GM19023 (cell line): ENCODE results near the gene ELP4.
"Not testable (repeated sequence)": the region's sequence is repeated elsewhere in the genome, so short reads cannot be mapped to it uniquely, and the experiment has no call there.

Source experiments
- ATAC-seq: cut with Tn5 transposase; IDR thresholded peaks from one replicate; pipeline ENCODE4 v1.9.1; 2021; ENCODE audit warnings: mild to moderate bottlenecking, moderate library complexity; ENCODE audit not compliant: unreplicated experiment

ELP4 gene, protein sequence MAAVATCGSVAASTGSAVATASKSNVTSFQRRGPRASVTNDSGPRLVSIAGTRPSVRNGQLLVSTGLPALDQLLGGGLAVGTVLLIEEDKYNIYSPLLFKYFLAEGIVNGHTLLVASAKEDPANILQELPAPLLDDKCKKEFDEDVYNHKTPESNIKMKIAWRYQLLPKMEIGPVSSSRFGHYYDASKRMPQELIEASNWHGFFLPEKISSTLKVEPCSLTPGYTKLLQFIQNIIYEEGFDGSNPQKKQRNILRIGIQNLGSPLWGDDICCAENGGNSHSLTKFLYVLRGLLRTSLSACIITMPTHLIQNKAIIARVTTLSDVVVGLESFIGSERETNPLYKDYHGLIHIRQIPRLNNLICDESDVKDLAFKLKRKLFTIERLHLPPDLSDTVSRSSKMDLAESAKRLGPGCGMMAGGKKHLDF

DNA sequence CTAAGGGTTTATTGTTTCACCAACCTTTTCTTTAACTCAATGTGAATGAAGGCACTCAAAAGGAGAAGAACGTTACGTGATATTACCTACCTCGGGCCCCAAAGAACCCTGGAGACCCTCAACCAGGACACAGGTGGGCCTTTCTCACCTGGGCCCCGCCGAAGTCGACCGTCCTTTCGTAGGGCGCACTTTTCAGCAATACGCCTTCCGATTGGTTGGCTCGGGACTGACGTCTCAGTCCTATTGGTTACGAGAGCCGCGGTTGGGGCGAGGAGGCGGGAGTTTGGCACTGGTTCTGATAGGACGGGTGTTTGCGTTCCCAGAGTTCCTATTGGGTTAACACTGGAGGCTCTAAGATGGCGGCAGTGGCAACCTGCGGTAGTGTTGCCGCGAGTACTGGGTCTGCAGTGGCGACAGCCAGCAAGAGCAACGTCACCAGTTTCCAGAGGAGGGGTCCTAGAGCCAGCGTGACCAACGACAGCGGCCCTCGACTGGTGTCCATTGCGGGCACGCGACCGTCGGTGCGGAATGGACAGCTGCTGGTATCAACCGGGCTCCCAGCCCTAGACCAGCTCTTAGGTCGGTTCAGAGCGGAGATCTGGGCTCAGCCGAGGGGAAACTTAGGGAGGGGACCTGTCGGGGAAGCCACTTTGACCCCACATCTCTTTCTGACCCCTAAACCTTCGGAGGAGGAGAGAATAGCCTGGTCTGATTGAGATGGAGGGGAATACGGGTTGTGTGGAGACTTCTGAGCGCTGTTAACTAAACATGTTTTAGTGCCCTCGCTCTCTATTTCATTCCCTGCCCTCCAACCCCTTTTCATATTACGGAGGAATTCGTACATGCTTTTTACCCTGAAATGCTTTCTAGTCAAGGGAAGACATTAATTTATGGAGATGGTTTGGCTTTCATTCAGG, at the start of gene ELP4, which contains the start of gene IMMP1L:
Gene ELP4 (plus strand): TSS at position 339 of the 917 bp plus-strand sequence. CDS start 18 bp downstream, at position 357.
Gene IMMP1L (minus strand): TSS at position 194 of the 917 bp plus-strand sequence. CDS start 46,346 bp downstream, outside the sequence.
- ATAC-seq = peak; percentile 100

DNA sequence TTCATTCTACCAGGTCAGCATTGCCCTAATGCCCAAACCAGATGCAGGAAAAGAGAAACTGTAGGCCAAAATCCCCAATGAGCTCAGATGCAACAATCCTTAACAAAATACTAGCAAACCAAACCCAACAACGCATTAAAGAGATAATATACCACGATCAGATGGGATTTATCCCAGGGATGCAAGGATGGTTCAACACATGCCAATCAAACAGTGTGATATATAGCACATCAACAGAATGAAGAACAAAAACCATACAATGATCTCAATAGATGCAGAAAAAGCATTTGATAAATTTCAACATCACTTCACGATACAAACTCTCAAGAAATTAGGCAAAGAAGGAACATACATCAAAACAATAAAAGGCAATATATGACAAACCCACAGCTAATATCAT, 45.1 kb upstream of the ELP4 start:
- ATAC-seq = no peak

DNA sequence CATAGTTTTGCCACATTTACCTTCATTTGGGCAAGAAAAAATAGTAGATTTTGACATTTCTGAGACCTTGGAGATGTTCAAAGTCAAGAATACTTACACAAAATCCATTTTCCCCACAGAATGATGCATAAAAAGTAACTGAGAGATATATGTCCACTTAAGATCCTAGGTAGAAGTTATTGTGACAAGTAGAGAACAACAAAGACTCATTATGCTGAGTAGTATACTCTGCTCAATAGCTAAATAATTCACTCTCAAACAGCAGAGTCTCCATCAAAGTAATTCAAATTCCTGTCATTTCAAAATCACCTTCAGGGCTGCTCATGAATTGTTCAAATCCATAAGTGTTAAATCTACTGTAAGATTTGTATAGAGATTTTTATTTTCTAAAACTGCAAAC, 35.5 kb upstream of the ELP4 start:
- ATAC-seq = no peak

DNA sequence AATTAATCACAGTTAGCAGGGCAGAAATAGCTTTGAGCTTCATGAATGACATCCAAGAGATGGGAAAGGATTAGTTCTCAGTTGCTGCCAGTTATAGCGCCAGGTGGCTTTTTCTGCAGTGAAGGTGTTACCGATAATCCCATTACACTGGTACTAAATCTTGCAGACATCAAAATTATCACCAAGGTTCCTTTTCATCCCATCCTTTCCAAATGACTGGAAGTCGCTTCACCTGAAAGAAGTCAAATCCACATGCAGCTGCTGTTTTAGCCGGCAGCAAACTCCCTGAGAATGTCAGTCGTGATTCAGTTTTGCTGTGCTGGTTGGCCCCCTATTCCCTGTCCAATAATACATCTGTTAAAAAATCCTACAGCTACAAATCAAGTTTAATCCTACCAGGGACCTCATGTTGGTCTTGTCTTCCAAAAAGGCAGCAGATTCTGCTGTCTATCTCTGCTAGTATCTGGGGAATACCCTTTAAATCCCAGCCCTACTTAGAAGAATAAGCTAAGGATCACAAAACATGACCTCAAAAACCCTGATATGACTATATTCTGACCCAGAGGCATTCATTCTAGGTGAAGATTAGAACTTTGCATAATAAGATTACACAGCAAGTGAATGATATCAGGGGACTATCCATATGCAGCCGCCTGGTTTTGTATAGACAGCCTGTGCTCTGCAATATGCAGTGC, 31.9 kb upstream of the ELP4 start:
- ATAC-seq = no peak

DNA sequence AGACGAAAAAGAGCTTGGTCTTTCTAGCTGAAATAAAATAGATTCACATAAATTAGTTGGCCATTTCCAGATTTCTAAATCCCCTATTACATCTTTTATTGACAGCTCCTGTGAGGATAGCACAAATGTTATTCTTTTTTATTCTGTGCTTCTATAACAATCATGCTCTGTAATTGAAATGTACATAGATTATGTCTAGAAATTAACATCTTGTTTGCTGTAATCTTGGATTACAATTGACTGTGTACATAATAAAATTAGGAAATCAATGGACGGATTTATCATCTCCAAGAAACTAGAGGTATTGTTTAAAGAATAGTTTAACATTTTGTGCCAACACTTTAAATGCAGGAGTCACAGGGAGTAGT, 31.4 kb upstream of the ELP4 start:
- ATAC-seq = no peak

DNA sequence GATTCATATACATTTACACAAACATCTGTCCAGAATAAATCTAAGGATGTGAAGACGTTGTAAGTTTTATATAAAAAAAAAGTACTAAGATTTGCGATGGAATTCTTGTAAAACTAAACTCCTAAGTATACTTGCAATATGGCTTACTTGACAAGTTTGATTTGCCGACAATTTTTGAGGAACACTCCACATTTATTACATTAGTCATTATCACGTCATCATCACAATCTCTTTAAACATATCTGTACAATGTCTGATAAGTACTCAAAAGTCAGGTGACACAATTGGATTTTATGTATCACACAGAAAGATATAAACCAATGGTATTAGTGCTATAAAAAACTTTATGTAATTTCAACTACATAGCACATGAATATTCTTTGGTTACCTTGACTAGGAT, 30.5 kb upstream of the ELP4 start:
- no peak for ATAC-seq

DNA sequence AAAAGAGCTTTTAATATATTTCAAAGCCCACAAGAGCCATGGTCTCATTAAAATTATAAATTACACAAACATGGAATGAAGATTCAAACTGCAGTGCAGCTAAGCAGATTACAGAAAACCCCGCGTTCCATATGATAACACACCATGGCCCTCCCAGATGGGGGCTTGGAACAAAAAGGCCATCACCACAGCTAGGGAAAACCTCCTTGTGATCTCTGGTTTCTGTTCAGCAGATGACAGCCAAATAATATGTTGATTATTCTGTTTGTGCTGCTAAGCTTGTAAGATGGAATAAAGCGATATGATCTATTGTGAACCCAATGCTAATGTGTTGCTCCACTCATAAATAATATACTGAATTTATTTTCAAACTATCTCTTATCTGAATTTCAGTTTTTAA, 28.6 kb upstream of the ELP4 start:
- ATAC-seq = no peak

DNA sequence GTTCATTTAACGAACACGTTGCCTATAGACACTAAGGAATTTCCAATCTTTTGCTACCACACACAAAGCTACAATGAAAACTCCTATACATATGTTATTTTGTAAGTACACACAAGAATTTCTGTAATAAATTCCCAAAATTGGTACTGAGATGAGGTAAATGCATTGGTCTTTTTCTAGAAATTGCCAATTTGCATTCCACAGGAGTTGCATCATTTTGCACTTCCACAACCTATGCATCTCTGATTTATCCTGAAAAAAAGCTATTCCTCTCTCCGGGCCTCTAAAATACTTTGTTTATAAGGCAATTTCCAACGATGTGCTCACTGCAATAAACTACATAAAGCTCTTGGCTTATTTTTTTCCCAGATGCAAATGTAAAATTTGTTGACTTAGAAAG, 25.1 kb upstream of the ELP4 start:
- no peak for ATAC-seq

DNA sequence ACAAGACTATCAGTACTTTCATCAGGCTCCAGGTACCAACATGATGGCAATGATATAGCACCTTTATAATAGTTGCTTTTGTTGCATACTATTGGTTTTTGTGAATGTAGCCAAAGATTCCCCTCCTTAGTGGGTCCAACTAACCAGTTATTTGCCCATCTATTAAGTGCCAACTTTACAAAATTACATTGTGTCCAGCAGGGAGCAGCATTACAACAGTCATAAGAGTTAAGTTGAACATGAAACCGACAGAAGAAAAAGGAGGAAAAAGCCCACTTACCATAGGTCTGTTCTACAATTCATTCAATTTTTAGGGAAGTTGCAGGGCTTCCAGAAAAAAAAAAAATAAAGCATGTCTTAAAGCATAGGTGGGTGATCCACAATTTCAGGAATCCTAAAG, 21.7 kb upstream of the ELP4 start:
- no peak for ATAC-seq

DNA sequence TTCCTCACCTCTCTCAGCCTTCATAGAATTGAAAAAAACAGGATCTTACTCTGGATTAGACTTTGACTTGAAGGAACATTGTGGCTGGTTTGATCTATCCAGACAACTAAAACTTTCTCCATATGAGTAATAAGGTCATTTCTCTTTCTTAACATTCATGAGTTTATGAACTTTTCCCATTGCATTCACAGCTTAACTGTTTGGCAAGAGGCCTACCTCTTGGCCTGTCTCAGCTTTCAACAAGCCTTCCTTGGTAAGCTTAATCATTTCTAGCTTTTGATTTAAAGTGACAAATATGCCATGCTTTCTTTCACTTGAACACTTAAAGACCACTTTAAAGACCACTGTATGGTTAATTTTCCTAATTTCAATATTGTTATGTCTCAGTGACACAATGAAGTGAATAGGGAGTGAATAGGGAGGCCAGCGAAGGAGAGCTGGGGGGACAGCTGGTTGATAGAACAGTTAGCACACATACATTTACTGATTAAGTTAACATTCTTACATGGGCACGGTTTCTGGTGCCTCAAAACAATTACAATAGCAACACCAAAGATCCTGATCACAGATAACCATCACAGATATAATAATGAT, 17.1 kb upstream of the ELP4 start:
- ATAC-seq = no peak

DNA sequence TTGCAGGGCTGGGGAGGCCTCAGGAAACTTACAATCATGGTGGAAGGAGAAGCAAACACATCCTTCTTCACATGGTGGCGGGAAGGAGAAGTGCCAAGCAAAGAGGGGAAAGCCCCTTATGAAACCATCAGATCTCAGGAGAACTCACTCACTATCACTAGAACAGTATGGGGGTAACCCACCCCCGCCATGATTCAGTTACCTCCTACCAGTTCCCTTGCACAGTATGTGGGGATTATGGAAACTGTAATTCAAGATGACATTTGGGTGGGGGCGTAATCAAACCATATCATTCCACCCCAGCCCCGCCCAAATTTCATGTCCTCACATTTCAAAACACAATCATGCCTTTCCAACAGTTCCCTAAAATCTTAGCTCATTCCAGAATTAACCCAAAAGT, 16.3 kb upstream of the ELP4 start:
- no peak for ATAC-seq

DNA sequence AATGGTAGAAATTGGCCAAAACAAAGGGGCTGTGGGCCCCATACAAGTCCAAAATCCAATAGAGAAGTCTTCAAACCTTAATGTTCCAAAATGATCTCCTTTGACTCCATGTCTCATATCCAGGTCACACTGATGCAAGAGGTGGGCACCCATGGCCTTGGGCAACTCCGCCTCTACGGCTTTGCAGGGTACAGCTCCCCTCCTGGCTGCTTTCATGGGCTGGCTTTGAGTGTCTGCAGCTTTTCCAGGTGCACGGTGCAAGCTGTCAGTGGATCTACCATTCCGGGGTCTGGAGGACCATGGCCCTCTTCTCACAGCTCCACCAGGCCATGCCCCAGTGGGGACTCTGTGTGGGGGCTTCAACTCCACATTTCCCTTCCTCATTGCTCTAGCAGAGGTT, 15.8 kb upstream of the ELP4 start:
- ATAC-seq = not testable (repeated sequence)

DNA sequence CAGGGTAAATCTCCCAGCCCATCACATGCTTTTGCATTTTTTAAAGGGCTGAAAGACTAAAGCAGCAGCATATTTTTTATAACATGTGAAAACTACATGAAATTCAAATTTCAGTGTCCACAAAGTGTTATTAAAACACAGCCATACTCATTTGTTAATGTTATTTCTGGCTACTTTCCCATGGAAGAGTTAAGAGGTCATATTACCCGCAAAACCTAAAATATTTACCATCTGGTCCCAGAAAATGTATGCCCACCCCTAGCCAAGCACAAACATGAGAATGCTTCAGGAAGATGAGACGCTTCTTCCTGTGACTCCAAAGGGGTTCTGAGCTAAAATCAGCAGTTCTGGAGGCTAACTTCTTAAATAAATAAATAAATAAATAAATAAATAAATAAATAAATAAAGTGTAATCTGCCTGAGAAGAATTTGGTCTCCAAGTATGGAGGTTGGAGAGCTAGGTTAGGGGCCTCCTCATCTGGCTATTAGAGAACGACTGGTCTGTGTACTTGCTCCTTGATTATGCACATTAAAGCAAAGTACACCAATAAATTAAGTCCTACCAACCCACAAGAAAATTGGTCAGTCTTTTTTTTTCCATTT, 9.9 kb upstream of the ELP4 start:
- no peak for ATAC-seq

DNA sequence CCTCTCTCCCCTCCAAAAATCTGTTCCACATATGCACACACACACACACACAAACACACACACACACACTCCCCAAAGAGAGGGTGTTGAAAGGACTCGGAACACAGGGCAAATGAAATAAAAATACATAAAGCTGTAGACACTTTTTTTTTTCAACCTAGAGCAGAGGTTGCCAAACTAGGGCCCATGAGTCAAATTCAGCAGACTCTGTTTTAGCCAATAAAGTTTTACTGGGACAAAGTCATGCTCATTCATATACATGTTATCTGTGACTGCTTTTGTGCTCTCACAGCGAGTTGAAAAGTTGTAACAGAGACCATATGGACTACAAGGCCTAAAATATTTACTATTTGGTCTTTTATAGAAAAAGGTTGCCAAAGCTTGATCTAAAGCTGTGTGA, 9.0 kb upstream of the ELP4 start:
- no peak for ATAC-seq

DNA sequence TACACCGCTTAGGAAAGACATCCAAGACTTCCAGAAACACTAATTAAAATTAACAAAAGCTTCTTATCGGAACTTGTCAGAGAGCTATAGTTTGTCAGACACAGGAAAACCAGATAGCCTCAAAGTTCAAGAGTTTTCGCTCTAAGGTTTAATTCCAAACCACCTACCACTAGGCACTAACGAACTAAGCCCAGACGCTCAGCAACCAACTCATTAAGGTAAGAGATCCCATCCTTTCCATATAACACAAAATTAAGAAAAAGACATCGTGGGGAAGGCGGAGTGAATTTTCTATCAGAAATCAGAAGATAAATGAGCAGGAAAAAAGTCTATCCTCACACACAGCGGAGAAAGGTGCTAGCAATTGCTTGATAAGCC, 527 bp upstream of the ELP4 start:
- ATAC-seq = peak; percentile 6

DNA sequence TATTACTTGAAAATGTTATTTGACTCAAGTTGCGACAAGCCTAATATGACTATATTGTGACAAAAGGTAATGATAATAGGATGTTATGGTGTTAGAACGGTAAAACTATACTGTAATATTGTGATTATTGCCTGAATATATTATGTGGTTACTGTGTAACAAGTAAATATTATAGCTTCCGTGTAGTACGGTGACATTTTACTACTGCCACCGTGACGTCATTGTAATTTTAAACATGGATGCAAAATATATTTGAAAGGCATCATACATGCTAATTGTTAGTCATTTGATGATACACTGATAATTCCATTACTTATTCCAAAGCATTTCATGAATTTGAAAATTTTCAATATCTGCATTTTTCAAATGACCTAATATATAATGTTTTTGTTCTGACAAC, 2.5 kb downstream of the ELP4 start:
- no peak for ATAC-seq

DNA sequence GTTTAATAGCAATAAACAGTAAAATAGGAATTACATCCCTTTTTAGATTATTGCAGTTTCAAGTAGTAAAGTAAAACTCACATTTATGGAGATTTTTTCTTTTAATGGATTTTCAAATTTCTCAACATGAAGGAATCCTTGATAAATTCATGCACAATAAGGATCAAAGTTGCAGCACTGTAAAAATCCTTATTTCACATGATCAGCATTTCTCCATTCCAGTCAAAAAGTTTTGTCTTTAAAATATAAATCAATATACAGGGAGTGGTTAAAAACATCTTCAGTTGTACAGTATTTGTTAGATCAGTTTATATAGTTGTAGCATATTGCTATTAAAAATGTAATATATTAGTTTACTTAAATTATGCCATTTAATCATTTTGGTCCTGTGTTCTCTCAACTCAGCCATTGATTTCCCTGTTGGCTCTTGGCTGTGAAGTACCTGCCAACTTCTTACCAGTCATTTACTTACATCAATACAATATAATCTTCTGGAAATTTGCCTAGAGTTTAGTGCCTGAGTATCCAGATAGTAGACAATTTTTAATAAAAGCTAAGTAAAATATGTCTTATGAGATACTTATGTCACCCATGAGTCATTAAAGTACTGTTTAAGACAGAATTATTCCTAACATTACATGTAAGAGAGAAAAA, 12.1 kb downstream of the ELP4 start:
- ATAC-seq = no peak

DNA sequence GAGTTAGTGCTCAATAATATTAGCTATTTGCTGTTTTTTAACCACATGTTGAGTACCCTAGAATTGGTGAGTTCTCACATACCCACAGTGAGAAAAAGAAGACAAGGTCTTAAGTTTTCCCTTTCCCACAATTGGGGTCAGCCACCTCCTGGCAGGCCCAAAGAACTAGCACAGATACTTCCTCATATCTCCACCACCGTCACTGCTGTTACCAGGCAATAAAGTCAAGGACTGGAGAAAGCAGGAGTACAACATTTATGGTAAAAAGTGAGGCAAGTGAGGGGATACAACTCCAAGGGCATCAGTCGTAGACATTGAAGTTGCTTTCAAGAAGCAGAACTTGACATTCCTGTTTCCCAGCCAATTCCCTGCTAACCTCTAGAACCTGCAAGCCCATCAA, 19.6 kb downstream of the ELP4 start:
- no peak for ATAC-seq

DNA sequence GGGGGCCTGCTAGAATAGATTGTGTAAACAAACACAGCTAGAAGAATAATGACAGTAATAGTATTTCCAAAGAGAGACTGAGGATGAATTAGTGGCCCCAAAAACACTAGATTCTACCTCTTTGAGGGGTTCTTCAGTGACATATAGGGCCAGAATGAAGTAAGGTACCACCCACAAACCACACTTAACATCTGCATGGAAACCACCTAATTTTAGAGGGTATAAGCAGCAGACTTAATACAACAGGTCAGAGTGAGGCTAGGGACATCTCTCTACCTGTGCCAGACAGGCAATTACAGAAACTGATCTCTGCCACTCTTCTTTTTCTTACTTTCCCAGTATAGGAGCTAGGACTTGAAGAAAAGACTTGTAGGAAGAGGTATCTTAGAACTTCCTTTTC, 20.1 kb downstream of the ELP4 start:
- no peak for ATAC-seq

DNA sequence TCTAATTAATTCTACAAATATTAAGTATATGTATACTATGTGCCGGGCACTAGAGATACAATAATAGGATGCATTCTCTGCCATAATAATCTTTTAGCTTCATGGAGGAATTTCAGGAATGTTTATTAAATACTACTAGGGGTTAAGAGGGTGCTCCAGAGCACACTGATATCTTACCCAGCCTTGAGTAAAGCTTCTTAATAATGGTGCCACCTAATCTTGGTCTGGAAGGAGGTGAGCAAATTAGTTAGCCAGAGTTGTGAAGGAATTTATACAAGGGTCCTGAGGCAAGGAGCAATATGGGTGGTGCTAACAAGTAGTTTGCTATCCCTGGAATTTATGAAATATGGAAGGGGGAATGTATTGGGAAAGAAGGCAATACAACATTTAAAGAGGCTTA, 21.7 kb downstream of the ELP4 start:
- no peak for ATAC-seq
